ENCODE measurements around the gene LRRC25.

Gene LRRC25

DNA sequence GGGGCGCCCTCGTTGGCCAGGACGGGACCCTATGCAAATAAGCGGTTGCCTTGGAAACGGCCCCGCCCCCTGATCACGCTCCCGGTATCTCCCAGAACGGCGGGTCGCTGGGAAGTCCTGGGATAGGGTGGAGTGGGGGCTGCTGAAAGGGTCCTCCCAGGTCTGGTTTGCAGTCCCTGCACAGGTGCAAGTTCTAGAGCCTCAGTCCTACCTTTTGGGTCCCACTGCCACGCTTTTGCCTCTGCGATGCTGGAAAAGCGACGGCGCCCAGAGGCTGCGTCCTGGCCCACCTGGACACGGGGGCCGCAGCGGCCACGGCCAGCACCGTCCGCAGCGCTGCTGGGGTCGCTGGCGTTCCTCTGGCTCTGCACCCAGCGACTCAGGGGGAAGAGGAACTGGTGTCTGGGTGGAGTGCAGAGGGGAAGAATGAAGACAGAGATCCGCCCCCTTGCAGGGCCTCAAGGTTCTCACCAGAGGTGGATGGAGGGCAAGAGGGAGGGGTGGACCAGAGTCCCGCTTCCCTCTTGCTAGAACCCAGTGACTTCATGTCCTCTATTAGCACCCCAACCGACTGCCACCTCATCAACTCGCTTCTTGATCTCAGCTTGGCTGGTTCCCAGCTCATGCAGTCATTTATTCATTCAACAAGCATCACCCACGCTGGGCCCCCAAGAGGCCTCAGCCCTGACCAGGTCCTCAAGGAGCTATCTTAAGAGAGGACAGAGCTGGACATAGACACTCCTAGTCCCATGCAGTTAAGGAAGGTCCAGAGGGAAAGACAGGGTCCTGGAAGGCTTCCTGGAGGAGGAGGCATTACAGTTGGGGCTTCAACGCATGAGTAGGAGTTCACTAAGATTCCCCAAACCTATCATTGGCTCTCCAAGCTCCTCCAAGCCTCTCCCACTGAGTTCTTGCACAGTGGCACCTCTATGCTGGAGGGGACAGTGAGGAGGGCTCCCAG, at the start of gene LRRC25:
Gene LRRC25 (minus strand): TSS at position 381 of the 961 bp plus-strand sequence. CDS start 659 bp downstream, outside the sequence.
- H3K9me3 ChIP-seq (ENCODE audit: control insufficient read depth, low read length) = no peaks in the 10 kb centered on the region
- no peaks in the 10 kb centered on the region for H3K36me3 ChIP-seq (ENCODE audit: control insufficient read depth, insufficient read depth, low read length)
- no peak within 1 kb of the TSS for H2AFZ ChIP-seq
- no peaks in the 10 kb centered on the region for H3K27me3 ChIP-seq (ENCODE audit: control insufficient read depth, insufficient read depth, low read length)
- peak within 1 kb of the TSS; percentile 4 for H3K27ac ChIP-seq
- TF ChIP-seq, protein P1, sequence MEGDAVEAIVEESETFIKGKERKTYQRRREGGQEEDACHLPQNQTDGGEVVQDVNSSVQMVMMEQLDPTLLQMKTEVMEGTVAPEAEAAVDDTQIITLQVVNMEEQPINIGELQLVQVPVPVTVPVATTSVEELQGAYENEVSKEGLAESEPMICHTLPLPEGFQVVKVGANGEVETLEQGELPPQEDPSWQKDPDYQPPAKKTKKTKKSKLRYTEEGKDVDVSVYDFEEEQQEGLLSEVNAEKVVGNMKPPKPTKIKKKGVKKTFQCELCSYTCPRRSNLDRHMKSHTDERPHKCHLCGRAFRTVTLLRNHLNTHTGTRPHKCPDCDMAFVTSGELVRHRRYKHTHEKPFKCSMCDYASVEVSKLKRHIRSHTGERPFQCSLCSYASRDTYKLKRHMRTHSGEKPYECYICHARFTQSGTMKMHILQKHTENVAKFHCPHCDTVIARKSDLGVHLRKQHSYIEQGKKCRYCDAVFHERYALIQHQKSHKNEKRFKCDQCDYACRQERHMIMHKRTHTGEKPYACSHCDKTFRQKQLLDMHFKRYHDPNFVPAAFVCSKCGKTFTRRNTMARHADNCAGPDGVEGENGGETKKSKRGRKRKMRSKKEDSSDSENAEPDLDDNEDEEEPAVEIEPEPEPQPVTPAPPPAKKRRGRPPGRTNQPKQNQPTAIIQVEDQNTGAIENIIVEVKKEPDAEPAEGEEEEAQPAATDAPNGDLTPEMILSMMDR (IDR thresholded peaks at IDR 0.05) = no peak
- peaks cover 5% of the 10 kb centered on the region for H3K4me1 ChIP-seq
- H3K79me2 ChIP-seq = no peaks in the 10 kb centered on the region
- no peak within 1 kb of the TSS for H3K9ac ChIP-seq
- no peak within 1 kb of the TSS for H3K4me3 ChIP-seq (ENCODE audit: low read depth, low read length)
- peak within 1 kb of the TSS; percentile 38 for H3K4me2 ChIP-seq (ENCODE audit: low read length)

- H3K9me3 ChIP-seq (ENCODE audit: control insufficient read depth, low read length) = no peaks in the 10 kb centered on the region
- peaks cover 34% of the 10 kb centered on the region for H3K79me2 ChIP-seq
- H3K4me3 ChIP-seq (ENCODE audit: low read depth, low read length) = no peak overlapping the region
- no peaks in the 10 kb centered on the region for H3K4me1 ChIP-seq
- H3K27ac ChIP-seq = no peak overlapping the region
- no peak overlapping the region for H3K4me2 ChIP-seq (ENCODE audit: low read length)
- H3K27me3 ChIP-seq (ENCODE audit: control insufficient read depth, insufficient read depth, low read length) = no peaks in the 10 kb centered on the region
- no peak overlapping the region for H3K9ac ChIP-seq
- TF ChIP-seq, protein P1 (IDR thresholded peaks at IDR 0.05) = no peak
- H2AFZ ChIP-seq = no peak overlapping the region
- H3K36me3 ChIP-seq (ENCODE audit: control insufficient read depth, insufficient read depth, low read length) = no peaks in the 10 kb centered on the region
Observed at GRCh38 chr19:18446811-18447359, 49.5 kb upstream of the LRRC25 start.

- TF ChIP-seq, protein P1 (IDR thresholded peaks at IDR 0.05) = no peak
- H3K4me1 ChIP-seq = no peaks in the 10 kb centered on the region
Observed at GRCh38 chr19:18446145-18446810, 48.9 kb upstream of the LRRC25 start.

DNA sequence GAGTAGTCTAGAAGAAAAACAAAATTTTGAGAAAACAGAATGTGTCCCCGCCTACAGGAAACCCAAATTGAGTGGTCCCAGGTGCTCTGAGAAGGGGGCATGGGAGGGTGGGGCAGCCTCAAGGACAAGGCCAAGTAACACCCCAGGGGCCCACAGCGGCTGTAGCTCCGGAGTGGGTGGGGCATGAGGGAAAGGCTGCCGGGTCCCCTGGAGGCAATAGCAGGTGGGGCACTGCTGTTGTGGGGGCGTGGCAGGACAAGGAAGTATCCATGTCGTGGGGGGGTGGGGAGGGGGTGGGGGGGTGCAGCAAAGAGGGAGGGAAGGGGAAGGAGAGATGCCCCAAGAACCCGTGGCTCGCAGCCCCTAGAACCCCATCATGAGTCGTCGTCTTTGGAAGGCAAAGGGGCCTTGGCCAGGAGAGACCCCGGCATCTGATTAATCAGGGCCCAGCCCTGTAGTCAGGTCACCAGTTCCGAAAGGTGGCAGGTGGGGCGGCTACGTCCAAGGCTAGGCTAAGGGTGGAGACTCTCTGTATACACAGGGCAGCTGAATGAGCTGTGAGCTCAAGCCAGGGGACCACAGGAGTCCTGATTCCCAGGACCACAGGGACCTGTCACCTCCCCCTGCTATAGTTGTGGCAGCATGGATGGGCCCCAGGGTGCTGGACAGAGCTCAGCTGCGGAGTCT, 48.0 kb upstream of the LRRC25 start:
- TF ChIP-seq, protein P1 (IDR thresholded peaks at IDR 0.05) = no peak
- Histone ChIP-seq H2AFZ (no peak overlapping the region), H3K4me3 (ENCODE audit: low read depth, low read length) (no peak overlapping the region), H3K79me2 (peaks cover 30% of the 10 kb centered on the region), H3K27me3 (ENCODE audit: control insufficient read depth, insufficient read depth, low read length) (no peaks in the 10 kb centered on the region), H3K4me2 (ENCODE audit: low read length) (no peak overlapping the region), H3K27ac (no peak overlapping the region), H3K36me3 (ENCODE audit: control insufficient read depth, insufficient read depth, low read length) (no peaks in the 10 kb centered on the region), H3K9ac (no peak overlapping the region), H3K4me1 (no peaks in the 10 kb centered on the region), H3K9me3 (ENCODE audit: control insufficient read depth, low read length) (no peaks in the 10 kb centered on the region)

More at GRCh38 chr19:18446145-18446810, 48.9 kb upstream of the LRRC25 start:
- H3K27me3 ChIP-seq (ENCODE audit: control insufficient read depth, insufficient read depth, low read length) = no peaks in the 10 kb centered on the region
- H3K9me3 ChIP-seq (ENCODE audit: control insufficient read depth, low read length) = no peaks in the 10 kb centered on the region
- H3K79me2 ChIP-seq = peaks cover 32% of the 10 kb centered on the region
- no peak overlapping the region for H3K4me3 ChIP-seq (ENCODE audit: low read depth, low read length)
- no peak overlapping the region for H3K9ac ChIP-seq
- no peak overlapping the region for H2AFZ ChIP-seq
- no peak overlapping the region for H3K27ac ChIP-seq
- H3K4me2 ChIP-seq (ENCODE audit: low read length) = no peak overlapping the region
- H3K36me3 ChIP-seq (ENCODE audit: control insufficient read depth, insufficient read depth, low read length) = no peaks in the 10 kb centered on the region
